ENCODE data around the gene MAML3.

MAML3 gene

GRCh38 chr4:139849219-139849618, 304.8 kb downstream of the MAML3 start:
- DNase-seq = no peak

GRCh38 chr4:139848028-139848427, 306.0 kb downstream of the MAML3 start:
- no peak for DNase-seq

GRCh38 chr4:139847602-139848001, 306.4 kb downstream of the MAML3 start:
- DNase-seq = no peak

- DNase-seq = no peak
Observed at GRCh38 chr4:139846766-139847165, 307.2 kb downstream of the MAML3 start.

GRCh38 chr4:139845453-139846093, 308.4 kb downstream of the MAML3 start:
- DNase-seq = no peak

GRCh38 chr4:139844459-139845036, 309.4 kb downstream of the MAML3 start:
- peak in 1 of 58 donors; percentile 5 for DNase-seq

- no peak for DNase-seq
Observed at GRCh38 chr4:139844057-139844456, 309.9 kb downstream of the MAML3 start.

- DNase-seq = no peak
Observed at GRCh38 chr4:139843641-139844040, 310.3 kb downstream of the MAML3 start.

GRCh38 chr4:139841464-139842195, 312.4 kb downstream of the MAML3 start:
- DNase-seq = no peak

GRCh38 chr4:139840773-139841172, 313.2 kb downstream of the MAML3 start:
- no peak for DNase-seq

- DNase-seq = no peak
Observed at GRCh38 chr4:139839403-139840031, 314.5 kb downstream of the MAML3 start.

GRCh38 chr4:139838811-139839210, 315.2 kb downstream of the MAML3 start:
- DNase-seq = no peak

- DNase-seq = no peak
Observed at GRCh38 chr4:139834981-139835391, 319.0 kb downstream of the MAML3 start.

- no peak for DNase-seq
Observed at GRCh38 chr4:139834226-139834662, 319.7 kb downstream of the MAML3 start.

- DNase-seq = no peak
Observed at GRCh38 chr4:139833151-139833910, 320.7 kb downstream of the MAML3 start.

- DNase-seq = peak in 2 of 58 donors; percentile 2 to 11
Observed at GRCh38 chr4:139828966-139829664, 324.9 kb downstream of the MAML3 start.

- DNase-seq = no peak
Observed at GRCh38 chr4:139826426-139826825, 327.6 kb downstream of the MAML3 start.

GRCh38 chr4:139825523-139826014, 328.4 kb downstream of the MAML3 start:
- no peak for DNase-seq

GRCh38 chr4:139824882-139825522, 329.0 kb downstream of the MAML3 start:
- no peak for DNase-seq

GRCh38 chr4:139823746-139824145, 330.2 kb downstream of the MAML3 start:
- no peak for DNase-seq
